Ishikawa (cell line): ENCODE results near the gene ENTPD1.

Source experiments
- CEBPB ChIP-seq: IDR thresholded peaks from 2 replicates; pipeline ENCODE4 v1.6.1; 2012
- CREB1 ChIP-seq: IDR thresholded peaks from 2 replicates; pipeline ENCODE4 v1.6.1; 2012; ENCODE audit warnings: low read depth
- EGR1 ChIP-seq: IDR thresholded peaks from 2 replicates; pipeline ENCODE4 v1.6.1; 2012
- EP300 ChIP-seq: IDR thresholded peaks from 2 replicates; pipeline ENCODE4 v1.6.1; 2012; ENCODE audit warnings: borderline replicate concordance
- FOXM1 ChIP-seq: IDR thresholded peaks from 2 replicates; pipeline ENCODE4 v1.6.1; 2012; ENCODE audit warnings: low read depth, borderline replicate concordance
- MAX ChIP-seq: IDR thresholded peaks from 2 replicates; pipeline ENCODE4 v1.6.1; 2012
- NFIC ChIP-seq: IDR thresholded peaks from 2 replicates; pipeline ENCODE4 v1.6.1; 2012
- RAD21 ChIP-seq: IDR thresholded peaks from 2 replicates; pipeline ENCODE4 v1.6.1; 2012; ENCODE audit warnings: low read depth
- TAF1 ChIP-seq: IDR thresholded peaks from 2 replicates; pipeline ENCODE4 v1.6.1; 2012; ENCODE audit warnings: low read depth, mild to moderate bottlenecking
- TCF12 ChIP-seq: IDR thresholded peaks from 2 replicates; pipeline ENCODE4 v1.6.1; 2012; ENCODE audit warnings: low read depth
- TEAD4 ChIP-seq: IDR thresholded peaks from 2 replicates; pipeline ENCODE4 v1.6.1; 2012
- USF1 ChIP-seq: IDR thresholded peaks from 2 replicates; pipeline ENCODE4 v1.6.1; 2012
- YY1 ChIP-seq: IDR thresholded peaks from 2 replicates; pipeline ENCODE4 v1.6.1; 2012; ENCODE audit warnings: low read depth
- ZBTB7A ChIP-seq: IDR thresholded peaks from 2 replicates; pipeline ENCODE4 v1.6.1; 2012; ENCODE audit warnings: low read depth
- TF ChIP-seq, protein P1 (sequence below): IDR thresholded peaks from 2 replicates; pipeline ENCODE4 v1.6.1; 2012; ENCODE audit warnings: low read depth, mild to moderate bottlenecking

ENTPD1 gene

DNA sequence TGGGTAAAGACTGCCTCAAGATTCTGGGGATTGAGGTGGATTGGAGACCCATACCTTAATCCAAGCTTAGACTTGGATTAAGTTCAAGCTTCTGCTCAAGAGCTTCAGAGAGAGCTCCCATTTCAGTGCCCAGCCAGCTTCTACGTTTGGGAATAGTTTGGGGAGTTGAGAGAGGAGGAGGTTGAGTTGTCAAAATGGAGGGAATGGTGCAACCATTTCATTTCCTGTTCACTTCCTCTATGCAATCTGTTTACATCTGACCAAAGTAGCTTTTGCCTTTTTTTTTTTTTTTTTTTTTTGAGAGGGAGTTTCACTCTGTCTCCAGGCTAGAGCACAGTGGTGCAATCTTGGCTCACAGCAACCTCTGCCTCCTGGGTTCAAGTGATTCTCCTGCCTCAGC is 65.8 kb downstream of the ENTPD1 start:
- no peak for TF ChIP-seq CEBPB
- TF ChIP-seq TEAD4 = no peak
- TF ChIP-seq MAX = no peak
- TF ChIP-seq FOXM1 = no peak
- TF ChIP-seq, protein P1, sequence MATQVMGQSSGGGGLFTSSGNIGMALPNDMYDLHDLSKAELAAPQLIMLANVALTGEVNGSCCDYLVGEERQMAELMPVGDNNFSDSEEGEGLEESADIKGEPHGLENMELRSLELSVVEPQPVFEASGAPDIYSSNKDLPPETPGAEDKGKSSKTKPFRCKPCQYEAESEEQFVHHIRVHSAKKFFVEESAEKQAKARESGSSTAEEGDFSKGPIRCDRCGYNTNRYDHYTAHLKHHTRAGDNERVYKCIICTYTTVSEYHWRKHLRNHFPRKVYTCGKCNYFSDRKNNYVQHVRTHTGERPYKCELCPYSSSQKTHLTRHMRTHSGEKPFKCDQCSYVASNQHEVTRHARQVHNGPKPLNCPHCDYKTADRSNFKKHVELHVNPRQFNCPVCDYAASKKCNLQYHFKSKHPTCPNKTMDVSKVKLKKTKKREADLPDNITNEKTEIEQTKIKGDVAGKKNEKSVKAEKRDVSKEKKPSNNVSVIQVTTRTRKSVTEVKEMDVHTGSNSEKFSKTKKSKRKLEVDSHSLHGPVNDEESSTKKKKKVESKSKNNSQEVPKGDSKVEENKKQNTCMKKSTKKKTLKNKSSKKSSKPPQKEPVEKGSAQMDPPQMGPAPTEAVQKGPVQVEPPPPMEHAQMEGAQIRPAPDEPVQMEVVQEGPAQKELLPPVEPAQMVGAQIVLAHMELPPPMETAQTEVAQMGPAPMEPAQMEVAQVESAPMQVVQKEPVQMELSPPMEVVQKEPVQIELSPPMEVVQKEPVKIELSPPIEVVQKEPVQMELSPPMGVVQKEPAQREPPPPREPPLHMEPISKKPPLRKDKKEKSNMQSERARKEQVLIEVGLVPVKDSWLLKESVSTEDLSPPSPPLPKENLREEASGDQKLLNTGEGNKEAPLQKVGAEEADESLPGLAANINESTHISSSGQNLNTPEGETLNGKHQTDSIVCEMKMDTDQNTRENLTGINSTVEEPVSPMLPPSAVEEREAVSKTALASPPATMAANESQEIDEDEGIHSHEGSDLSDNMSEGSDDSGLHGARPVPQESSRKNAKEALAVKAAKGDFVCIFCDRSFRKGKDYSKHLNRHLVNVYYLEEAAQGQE = no peak
- no peak for TF ChIP-seq TAF1
- TF ChIP-seq ZBTB7A = no peak
- TF ChIP-seq YY1 = no peak
- TF ChIP-seq EGR1 = no peak
- TF ChIP-seq TCF12 = no peak
- no peak for TF ChIP-seq CREB1
- no peak for TF ChIP-seq USF1
- no peak for TF ChIP-seq RAD21
- TF ChIP-seq EP300 = no peak
- TF ChIP-seq NFIC = no peak

DNA sequence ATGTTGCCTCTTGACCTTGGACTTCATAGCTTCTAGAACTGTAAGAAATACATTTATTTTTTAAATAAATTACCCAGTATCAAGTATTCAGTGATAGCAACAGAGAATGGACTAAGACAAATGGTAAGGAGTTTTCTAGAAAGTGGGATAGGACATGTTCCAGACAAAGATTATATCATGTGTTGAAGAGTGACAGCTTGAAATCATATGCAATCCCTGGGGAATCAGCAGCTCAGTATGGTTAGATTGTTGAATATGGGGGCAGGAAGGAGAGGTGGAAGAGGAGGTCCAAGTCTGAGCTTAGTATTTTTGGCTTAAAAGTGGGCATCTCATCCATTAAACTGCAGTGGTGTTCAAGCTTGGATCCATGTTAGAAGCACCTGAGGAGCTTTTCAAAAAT is 74.1 kb downstream of the ENTPD1 start:
- no peak for TF ChIP-seq EGR1
- TF ChIP-seq, protein P1 = no peak
- no peak for TF ChIP-seq EP300
- no peak for TF ChIP-seq MAX
- no peak for TF ChIP-seq CREB1
- no peak for TF ChIP-seq RAD21
- TF ChIP-seq USF1 = no peak
- TF ChIP-seq TCF12 = no peak
- TF ChIP-seq TEAD4 = no peak
- no peak for TF ChIP-seq YY1
- TF ChIP-seq TAF1 = no peak
- TF ChIP-seq ZBTB7A = no peak
- TF ChIP-seq NFIC = no peak
- TF ChIP-seq CEBPB = no peak
- TF ChIP-seq FOXM1 = no peak

- no peak for TF ChIP-seq USF1
- no peak for TF ChIP-seq TEAD4
- TF ChIP-seq NFIC = no peak
- no peak for TF ChIP-seq TAF1
- TF ChIP-seq, protein P1 = no peak
- TF ChIP-seq RAD21 = no peak
- TF ChIP-seq CREB1 = no peak
- TF ChIP-seq EP300 = no peak
- TF ChIP-seq CEBPB = no peak
- no peak for TF ChIP-seq YY1
- TF ChIP-seq FOXM1 = no peak
- no peak for TF ChIP-seq TCF12
- TF ChIP-seq ZBTB7A = no peak
- no peak for TF ChIP-seq MAX
- no peak for TF ChIP-seq EGR1
Observed at GRCh38 chr10:95831076-95831475, 75.1 kb downstream of the ENTPD1 start.

DNA sequence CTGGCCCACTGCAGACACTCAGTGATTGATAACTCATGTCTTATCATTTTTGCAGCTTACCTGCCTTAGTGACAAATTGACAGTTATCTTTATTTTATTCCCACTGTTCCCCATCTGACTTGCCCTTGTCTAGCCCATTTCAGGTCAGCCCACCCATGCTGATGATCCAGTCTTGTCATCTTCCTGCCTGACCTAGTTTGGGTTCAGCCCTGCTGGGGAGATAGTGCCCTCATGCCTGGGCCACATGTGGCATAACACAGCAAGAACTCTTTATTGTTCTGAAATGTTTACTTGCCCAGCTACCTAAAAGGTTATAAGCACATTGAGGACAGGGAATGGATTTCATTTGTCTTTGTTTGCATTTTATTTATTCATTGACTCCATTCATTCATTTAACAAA is 75.6 kb downstream of the ENTPD1 start:
- TF ChIP-seq CEBPB = no peak
- TF ChIP-seq, protein P1 = no peak
- TF ChIP-seq EP300 = no peak
- no peak for TF ChIP-seq RAD21
